Uterus (tissue), 4 donors: ENCODE measurements around the gene KIF14. TPM values are rescaled to one million over a fixed set of nuclear protein-coding genes. Genes with fewer than 3 reads are reported as not detected.

Experiments used
- DNase-seq, 2 donors: peaks; one replicate each; pipeline ENCODE4 v3.0.0-alpha.2; 2019 to 2020
- H3K27ac ChIP-seq, 2 donors: fragments of 200-600 bp; sonication (generic); 1 replicate in 1 of 2; 2 replicates in 1 of 2; pipeline ENCODE4 v1.5.1; 2016 to 2018
- H3K27me3 ChIP-seq, 2 donors: fragments of 200-600 bp; sonication (generic); one replicate each; pipeline ENCODE4 v1.5.1; 2018 to 2019; ENCODE audit warnings: control low read depth in 1 of 2
- H3K36me3 ChIP-seq, 2 donors: fragments of 200-600 bp; sonication (generic); one replicate each; pipeline ENCODE4 v1.5.1; 2019; ENCODE audit warnings: control low read depth in 1 of 2
- H3K4me1 ChIP-seq, 2 donors: fragments of 200-600 bp; sonication (generic); one replicate each; pipeline ENCODE4 v1.5.1; 2018 to 2019; ENCODE audit warnings: control low read depth in 1 of 2
- H3K4me3 ChIP-seq, 2 donors: fragments of 200-600 bp; sonication (generic); 1 replicate in 1 of 2; 2 replicates in 1 of 2; pipeline ENCODE4 v1.5.1; 2018 to 2019; ENCODE audit warnings: mild to moderate bottlenecking in 1 of 2
- H3K9me3 ChIP-seq, 2 donors: fragments of 200-600 bp; sonication (generic); one replicate each; pipeline ENCODE4 v1.5.1; 2019; ENCODE audit warnings: control low read depth in 1 of 2
- CTCF ChIP-seq, 4 experiments: fragments of 200-600 bp in 2 of 4; fragments of 450-650 bp in 2 of 4; sonication (generic) in 2 of 4; IDR thresholded peaks; one replicate each; pipeline ENCODE4 v1.5.1; 2016 to 2019; ENCODE audit warnings: antibody characterized with exemption in 4 of 4, mild to moderate bottlenecking in 2 of 4, moderate library complexity in 1 of 4
- POLR2A ChIP-seq, 2 donors: fragments of 450-650 bp; IDR thresholded peaks; one replicate each; pipeline ENCODE4 v1.6.1; 2016; ENCODE audit warnings: antibody characterized with exemption in 2 of 2, mild to moderate bottlenecking in 1 of 2, moderate library complexity in 1 of 2
- intact Hi-C: fragments of 100-400 bp; cut with DNase I; formaldehyde crosslinking; loops from one replicate; pipeline ENCODE4 v1.15.1; 2023; ENCODE audit warnings: low total_unique reads
- total RNA-seq, 4 donors: library from RNA; depleted of rRNA in 3 of 4; stranded (reverse); fragments of >200 nt in 3 of 4; gene quantifications; one replicate each; pipeline versions ENCODE4 v1.1.0 to v1.2.4, GENCODE V29; 2014 to 2023
- donor health status: DM: yes; HTN: yes; CAD: no.

The KIF14 gene
- total RNA-seq, 4 donors from 2014 or later = under 0.01 to 9.2 (median 0.15) TPM; not detected in 1

GRCh38 chr1:200535605-200536004 is 84.9 kb downstream of the KIF14 start:
- Histone ChIP-seq H3K9me3 (no peaks in the 10 kb centered on the region), H3K27me3 (no peaks in the 10 kb centered on the region), H3K4me1 (no peaks in the 10 kb centered on the region), H3K27ac (no peak overlapping the region), H3K36me3 (no peaks in the 10 kb centered on the region), H3K4me3 (no peak overlapping the region)
- intact Hi-C loops = no loop called here
- DNase-seq = no peak
- no peak for TF ChIP-seq CTCF (IDR thresholded peaks at IDR 0.05)
- no peak for TF ChIP-seq POLR2A (IDR thresholded peaks at IDR 0.05)

GRCh38 chr1:200530623-200531261 is 89.8 kb downstream of the KIF14 start:
- Histone ChIP-seq H3K4me3 (no peak overlapping the region), H3K27me3 (no peaks in the 10 kb centered on the region)
- intact Hi-C loops = no loop called here

GRCh38 chr1:200528858-200529606 is 91.5 kb downstream of the KIF14 start:
- Histone ChIP-seq H3K9me3 (no peaks in the 10 kb centered on the region), H3K4me1 (peaks cover 0 to 5% of the 10 kb centered on the region in 2 donors), H3K4me3 (no peak overlapping the region), H3K27ac (no peak overlapping the region), H3K36me3 (no peaks in the 10 kb centered on the region), H3K27me3 (no peaks in the 10 kb centered on the region)
- intact Hi-C loops = no loop called here
- DNase-seq = no peak
- no peak for TF ChIP-seq CTCF (IDR thresholded peaks at IDR 0.05)
- TF ChIP-seq POLR2A (IDR thresholded peaks at IDR 0.05) = no peak

More at GRCh38 chr1:200530623-200531261, 89.8 kb downstream of the KIF14 start:
- Histone ChIP-seq H3K27ac (no peak overlapping the region), H3K36me3 (no peaks in the 10 kb centered on the region), H3K4me1 (no peaks in the 10 kb centered on the region), H3K9me3 (no peaks in the 10 kb centered on the region)
- DNase-seq = no peak
- TF ChIP-seq POLR2A (IDR thresholded peaks at IDR 0.05) = no peak
- TF ChIP-seq CTCF (IDR thresholded peaks at IDR 0.05) = no peak

- Histone ChIP-seq H3K4me1 (peaks cover 0 to 5% of the 10 kb centered on the region in 2 donors), H3K27me3 (no peaks in the 10 kb centered on the region), H3K27ac (no peak overlapping the region), H3K4me3 (no peak overlapping the region), H3K9me3 (no peaks in the 10 kb centered on the region), H3K36me3 (no peaks in the 10 kb centered on the region)
- intact Hi-C loops = no loop called here
- TF ChIP-seq POLR2A (IDR thresholded peaks at IDR 0.05) = no peak
- no peak for TF ChIP-seq CTCF (IDR thresholded peaks at IDR 0.05)
- no peak for DNase-seq
Measured at GRCh38 chr1:200527670-200528069, 92.9 kb downstream of the KIF14 start.
